Measurements from ENCODE around the gene C1orf105. TPM values are rescaled to one million over a fixed set of nuclear protein-coding genes. Genes with fewer than 3 reads are reported as not detected.

The C1orf105 gene
- total and polyA plus RNA-seq, 2 experiments from 2014 or later: not detected

GRCh38 chr1:172517545-172517944 lies 97.1 kb downstream of the C1orf105 start:
- H3K27ac ChIP-seq (ENCODE audit: low read depth): no peak overlapping the region
- H4K20me1 ChIP-seq (replicated peaks; ENCODE audit: insufficient read depth): no peaks in the 10 kb centered on the region
- Mint-ChIP-seq H3K9me3 (no peaks in the 10 kb centered on the region), H3K27ac (no peak overlapping the region), H3K36me3 (ENCODE audit: low read depth) (no peaks in the 10 kb centered on the region), H3K27me3 (ENCODE audit: insufficient read depth, low read depth, poor library complexity) (no peaks in the 10 kb centered on the region), H3K4me3 (no peak overlapping the region), H3K4me1 (no peaks in the 10 kb centered on the region)
- no peak overlapping the region for H2AFZ ChIP-seq
- H3K4me3 ChIP-seq: no peak overlapping the region
- no peaks in the 10 kb centered on the region for H3K27me3 ChIP-seq (ENCODE audit: insufficient read depth)
- no peaks in the 10 kb centered on the region for H3F3A ChIP-seq (replicated peaks; ENCODE audit: low read depth)
- no peaks in the 10 kb centered on the region for H3K4me1 ChIP-seq (ENCODE audit: insufficient read depth)
- no peaks in the 10 kb centered on the region for H3K36me3 ChIP-seq (ENCODE audit: insufficient read depth)
- H3K79me2 ChIP-seq (replicated peaks; ENCODE audit: insufficient read depth): no peaks in the 10 kb centered on the region
- TF ChIP-seq EZH2phosphoT487 (IDR thresholded peaks at IDR 0.05; ENCODE audit: unreplicated experiment) (no peak), EZH2 (IDR thresholded peaks at IDR 0.05; ENCODE audit: low read depth, unreplicated experiment) (no peak), STAT1 (IDR thresholded peaks at IDR 0.05; ENCODE audit: unreplicated experiment) (no peak), ZNF331 (CRISPR knock-in tag; IDR thresholded peaks at IDR 0.05; ENCODE audit: low read depth) (no peak), ZNF462 (CRISPR knock-in tag; IDR thresholded peaks at IDR 0.05) (no peak), NANOG (IDR thresholded peaks at IDR 0.05; ENCODE audit: borderline replicate concordance) (no peak), CTCF (conservative IDR thresholded peaks at IDR 0.05; ENCODE audit: low read depth in 2 of 2) (no peak), JUNB (IDR thresholded peaks at IDR 0.05; ENCODE audit: unreplicated experiment) (no peak), ETS1 (IDR thresholded peaks at IDR 0.05) (no peak), CREB1 (CRISPR knock-in tag; IDR thresholded peaks at IDR 0.05; ENCODE audit: low read depth) (no peak), ZNF114 (CRISPR knock-in tag; IDR thresholded peaks at IDR 0.05) (no peak)
- no peaks in the 10 kb centered on the region for H3K9me2 ChIP-seq (ENCODE audit: insufficient read depth)
- ATAC-seq (no peak), DNase-seq (ENCODE audit: low spot score) (no peak)
- H3K4me2 ChIP-seq: no peak overlapping the region
